Stimulated activated CD8-positive, alpha-beta memory T cell treated with anti-CD3 and anti-CD28 coated beads, Interleukin-7, amount 100 ng/mL, for 48 hours (primary cell): ENCODE data around the gene UTP11.

ENCODE experiments used
- DNase-seq, 2 donors: peaks; one replicate each; pipeline ENCODE4 v3.0.0-alpha.2; 2020; ENCODE audit warnings: low read depth in 1 of 2; ENCODE audit errors: extremely low read depth in 1 of 2

The UTP11 gene

DNA sequence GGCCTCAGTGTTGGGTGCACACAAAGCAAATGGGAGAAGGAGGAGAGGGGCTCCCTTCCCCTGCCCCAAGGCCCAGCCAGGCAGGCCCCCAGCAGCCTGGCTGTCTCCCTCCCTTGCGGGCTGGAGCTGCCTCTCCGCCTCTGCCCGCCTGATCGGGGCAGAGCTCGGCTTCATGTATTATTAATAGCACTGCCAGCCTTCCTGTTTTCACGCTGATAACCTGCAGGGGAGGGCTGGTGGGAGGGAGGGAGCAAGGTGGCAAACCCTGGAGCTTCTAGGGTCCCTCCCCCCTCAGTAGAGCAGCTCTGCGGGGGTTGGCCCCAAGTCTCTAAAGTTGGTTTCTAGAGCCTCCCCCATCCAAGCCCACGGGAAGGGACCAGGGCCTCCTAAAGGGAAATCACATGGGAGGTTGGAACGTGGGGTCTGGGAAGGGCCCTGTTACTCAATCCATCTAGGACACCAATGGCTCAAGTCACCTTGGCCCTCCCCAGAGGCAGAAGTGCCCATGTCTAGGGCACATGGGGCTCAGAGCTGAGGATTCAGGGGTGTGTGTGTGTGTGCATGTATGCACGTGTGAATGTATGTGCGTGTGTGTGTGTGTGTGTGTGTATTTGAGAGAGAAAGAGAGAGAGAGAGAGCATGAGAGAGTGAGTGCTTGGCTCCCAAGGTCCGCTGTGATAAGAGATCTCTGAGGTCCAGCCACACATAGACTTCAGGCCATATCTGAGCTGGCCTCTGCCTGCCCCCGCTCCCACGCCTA lies 55.9 kb downstream of the UTP11 start:
- no peak for DNase-seq

DNA sequence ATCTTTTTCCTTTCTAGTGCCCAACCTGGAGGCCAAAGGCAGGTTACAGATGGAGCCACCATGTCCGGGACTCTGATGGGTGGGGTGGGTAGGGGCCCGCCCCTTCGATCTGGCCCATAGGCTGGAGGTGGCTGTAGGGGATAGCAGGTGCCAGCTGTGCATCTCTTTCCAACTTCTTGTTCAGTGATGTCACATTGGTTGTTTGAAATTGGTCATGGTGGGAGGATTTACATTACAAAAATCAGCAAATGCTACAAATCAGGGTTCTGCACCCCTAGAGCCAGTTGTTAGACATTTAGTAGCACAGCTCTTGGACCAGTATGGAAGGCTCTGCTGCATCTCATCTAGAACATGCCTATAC lies 56.4 kb downstream of the UTP11 start:
- DNase-seq: no peak

- no peak for DNase-seq
These were observed 59.0 kb downstream of the UTP11 start for GRCh38 chr1:38071312-38072256.

DNA sequence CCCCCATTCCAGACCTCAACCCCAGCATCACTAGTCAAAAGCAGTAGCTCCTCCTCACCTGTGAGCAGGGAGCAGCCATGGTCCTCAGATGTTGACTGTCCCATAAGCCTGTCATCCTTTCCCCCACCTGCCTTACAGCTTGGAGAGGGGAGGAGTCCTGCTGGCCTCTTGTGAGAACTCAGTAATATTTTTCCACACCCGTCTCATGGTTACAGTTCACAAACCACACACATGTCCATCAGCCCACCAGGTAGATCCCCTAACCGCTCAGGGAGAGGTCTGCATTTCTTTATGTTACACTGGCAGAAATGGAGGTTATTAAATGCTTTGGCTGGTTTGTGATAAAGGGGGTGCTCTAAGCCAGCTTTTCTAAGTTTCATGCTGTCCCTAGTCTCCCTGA lies 60.3 kb downstream of the UTP11 start:
- DNase-seq: no peak

- DNase-seq: no peak
These were observed 61.2 kb downstream of the UTP11 start for GRCh38 chr1:38073534-38074301.

DNA sequence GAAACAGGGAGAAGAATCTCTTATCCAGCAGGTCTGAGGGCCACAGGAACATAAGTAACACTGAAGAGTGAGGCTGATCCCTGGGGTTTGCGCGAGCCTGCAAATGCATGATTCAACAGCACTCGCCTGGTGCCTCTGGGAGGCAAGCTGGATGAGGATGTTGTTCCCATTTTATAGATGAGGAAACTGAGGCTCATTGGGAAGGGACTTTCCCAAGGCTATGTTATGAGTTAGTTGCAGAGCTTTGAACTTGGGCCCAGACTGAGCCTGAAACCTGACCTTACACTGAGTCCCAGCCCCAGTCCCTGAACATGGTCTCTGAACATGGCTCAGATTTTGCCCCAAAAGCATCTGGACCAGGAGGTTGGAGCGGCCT lies 61.8 kb downstream of the UTP11 start:
- no peak for DNase-seq
